Endothelial cell of umbilical vein (primary cell): ENCODE results near the gene HYAL2. TPM values are rescaled to one million over a fixed set of nuclear protein-coding genes. Genes with fewer than 3 reads are reported as not detected.

Experiments
- BruUV-seq: library from RNA; stranded (reverse); fragments of 400-500 nt; replicated peaks from 2 replicates; lab custom pipeline; 2021; lab: Mats Ljungman, UMichigan
- CTCF ChIA-PET: fragments of 300-600, 350-600 bp; sonication (Branson Sonifier 250); formaldehyde crosslinking; loops from one replicate; lab custom pipeline; 2021; ENCODE audit warnings: antibody characterized with exemption, inconsistent platforms; lab: Charles Lee
- POLR2A ChIA-PET: fragments of 300-600, 350-600 bp; sonication (Branson Sonifier 250); formaldehyde crosslinking; loops from one replicate; lab custom pipeline; 2021; ENCODE audit warnings: antibody characterized with exemption, inconsistent platforms; lab: Charles Lee
- DNase-seq: peaks from one replicate; pipeline ENCODE4 v3.0.0-alpha.2; 2011; ENCODE audit warnings: low read depth, low spot score
- FAIRE-seq: peaks from 2 replicates; lab custom pipeline; 2011; peaks lifted over from hg19 to GRCh38; lab: Jason Lieb, UNC
- H2AFZ ChIP-seq: 2 replicates; pipeline ENCODE4 v1.6.0; 2012; ENCODE audit warnings: low read depth, low read length, control low read depth, inconsistent platforms
- H3K27ac ChIP-seq: 2 replicates; pipeline ENCODE4 v1.5.1; 2011; ENCODE audit warnings: low read depth, mild to moderate bottlenecking, control low read depth, low read length, moderate library complexity; ENCODE audit not compliant: insufficient read depth
- H3K27me3 ChIP-seq, 2 experiments: 2 replicates each; pipeline versions ENCODE4 v1.6.0 to v1.6.1; 2011; ENCODE audit warnings: low read length in 2 of 2, mixed read lengths in 1 of 2; ENCODE audit not compliant: control insufficient read depth in 2 of 2, insufficient read depth in 2 of 2
- H3K36me3 ChIP-seq, 2 experiments: 2 replicates in 1 of 2; 3 replicates in 1 of 2; pipeline ENCODE4 v1.5.1; 2011; ENCODE audit warnings: low read length in 2 of 2, mild to moderate bottlenecking in 1 of 2, moderate library complexity in 1 of 2; ENCODE audit not compliant: control insufficient read depth in 2 of 2, insufficient read depth in 2 of 2; ENCODE audit errors: extremely low read depth in 1 of 2
- H3K4me1 ChIP-seq: 3 replicates; pipeline ENCODE4 v1.5.1; 2011; ENCODE audit warnings: mild to moderate bottlenecking, low read length; ENCODE audit not compliant: control insufficient read depth, insufficient read depth; ENCODE audit errors: extremely low read depth
- H3K4me2 ChIP-seq: 2 replicates; pipeline ENCODE4 v1.6.1; 2011; ENCODE audit warnings: low read length, control low read depth, mixed read lengths; ENCODE audit not compliant: insufficient read depth
- H3K4me3 ChIP-seq, 3 experiments: fragments of 200-600 bp in 1 of 3; sonication (generic), shearing (Covaris generic) in 1 of 3; replicated peaks in 1 of 3; 2 replicates each; pipeline ENCODE4 v1.5.1; 2011 to 2016; ENCODE audit warnings: control low read depth in 3 of 3, low read length in 3 of 3, mild to moderate bottlenecking in 2 of 3, inconsistent platforms in 1 of 3, low read depth in 1 of 3, moderate library complexity in 1 of 3; ENCODE audit not compliant: insufficient read depth in 1 of 3
- H3K79me2 ChIP-seq: 2 replicates; pipeline ENCODE4 v1.6.0; 2012; ENCODE audit warnings: low read length, inconsistent platforms; ENCODE audit not compliant: control insufficient read depth, insufficient read depth
- H3K9ac ChIP-seq: replicated peaks from 2 replicates; pipeline ENCODE3; 2011; ENCODE audit warnings: low read length, control low read depth; ENCODE audit not compliant: insufficient read depth; ENCODE audit errors: extremely low read depth
- H3K9me1 ChIP-seq: replicated peaks from 3 replicates; pipeline ENCODE4 v1.6.0; 2011; ENCODE audit warnings: mild to moderate bottlenecking, low read length; ENCODE audit not compliant: control insufficient read depth, insufficient read depth; ENCODE audit errors: extremely low read depth
- H3K9me3 ChIP-seq: replicated peaks from 2 replicates; pipeline ENCODE4 v1.5.1; 2012; ENCODE audit warnings: low read length, inconsistent platforms; ENCODE audit not compliant: control insufficient read depth, insufficient read depth
- H4K20me1 ChIP-seq: replicated peaks from 2 replicates; pipeline ENCODE3; 2011; ENCODE audit warnings: mild to moderate bottlenecking, low read length; ENCODE audit not compliant: control insufficient read depth, insufficient read depth; ENCODE audit errors: extremely low read depth
- CTCF ChIP-seq, 2 donors: IDR thresholded peaks; 1 replicate in 1 of 2; 2 replicates in 1 of 2; pipeline ENCODE4 v1.5.1; 2011; ENCODE audit warnings: low read length in 2 of 2, mild to moderate bottlenecking in 2 of 2, moderate library complexity in 2 of 2, control low read depth in 1 of 2, inconsistent platforms in 1 of 2, low read depth in 1 of 2; ENCODE audit not compliant: insufficient read depth in 1 of 2; ENCODE audit errors: extremely low read depth in 1 of 2
- EZH2 ChIP-seq: IDR thresholded peaks from 2 replicates; pipeline ENCODE4 v1.6.1; 2012; ENCODE audit warnings: borderline replicate concordance, low read depth, mild to moderate bottlenecking, moderate library complexity, low read length, inconsistent platforms; ENCODE audit not compliant: severe bottlenecking
- FOS ChIP-seq: IDR thresholded peaks from 2 replicates; pipeline ENCODE4 v1.6.1; 2011; ENCODE audit warnings: mild to moderate bottlenecking, low read length, moderate library complexity, borderline replicate concordance; ENCODE audit not compliant: insufficient read depth
- GATA2 ChIP-seq: IDR thresholded peaks from 2 replicates; pipeline ENCODE4 v1.7.0; 2011; ENCODE audit warnings: low read depth, mild to moderate bottlenecking, moderate library complexity, mixed read lengths, low read length; ENCODE audit not compliant: insufficient read length, insufficient read depth
- JUN ChIP-seq: IDR thresholded peaks from 2 replicates; pipeline ENCODE4 v1.6.1; 2011; ENCODE audit warnings: borderline replicate concordance, low read depth; ENCODE audit not compliant: insufficient read length, insufficient read depth
- MYC ChIP-seq: IDR thresholded peaks from one replicate; pipeline ENCODE4 v1.6.1; 2011; ENCODE audit warnings: mild to moderate bottlenecking, low read depth, low read length
- POLR2A ChIP-seq: IDR thresholded peaks from 2 replicates; pipeline ENCODE4 v1.6.1; 2012; ENCODE audit warnings: low read depth, mild to moderate bottlenecking, control low read depth, low read length
- POLR2AphosphoS5 ChIP-seq: IDR thresholded peaks from 2 replicates; pipeline ENCODE4 v1.6.1; 2012; ENCODE audit warnings: low read depth, mild to moderate bottlenecking, control low read depth, low read length, moderate library complexity; ENCODE audit not compliant: insufficient read depth
- dilution Hi-C: fragments of 300-500 bp; cut with MboI; formaldehyde crosslinking; loops from one replicate; pipeline ENCODE4 v1.15.0; 2019; ENCODE audit warnings: low sequenced_read_pairs; ENCODE audit not compliant: extremely low pct_ligation_motif_present
- intact Hi-C: fragments of 100-400 bp; cut with micrococcal nuclease; formaldehyde crosslinking; loops from one replicate; pipeline ENCODE4 v1.10.0; 2022
- polyA plus RNA-seq, 4 experiments: library from polyadenylated mRNA; depleted of rRNA in 3 of 4; stranded (reverse) in 3 of 4; unstranded in 1 of 4; fragments of >200 nt; gene quantifications; 2 replicates each; pipeline versions ENCODE4 v1.2.1 to v1.2.3, GENCODE V29; 2011 to 2012; ENCODE audit warnings: missing spikeins in 1 of 4
- total RNA-seq: library from RNA; stranded (reverse); gene quantifications from 2 replicates; pipeline ENCODE4 v1.2.3, GENCODE V29; 2021
- TF ChIP-seq, protein P1 (sequence below): IDR thresholded peaks from 2 replicates; pipeline ENCODE4 v1.6.1; 2011; ENCODE audit not compliant: insufficient read depth, insufficient read length

Gene HYAL2
- total and polyA plus RNA-seq, 2 donors (not counting 3 experiments of a cell fraction or from before 2014, with no cell fraction given) = 266 to 970 TPM

- H3K4me2 ChIP-seq = peak overlapping the region; percentile 60
- no peak for TF ChIP-seq POLR2A
- TF ChIP-seq GATA2 = no peak
- TF ChIP-seq JUN = no peak
- TF ChIP-seq FOS = no peak
- no peak for TF ChIP-seq MYC
- TF ChIP-seq EZH2 = no peak
- TF ChIP-seq, protein P1, sequence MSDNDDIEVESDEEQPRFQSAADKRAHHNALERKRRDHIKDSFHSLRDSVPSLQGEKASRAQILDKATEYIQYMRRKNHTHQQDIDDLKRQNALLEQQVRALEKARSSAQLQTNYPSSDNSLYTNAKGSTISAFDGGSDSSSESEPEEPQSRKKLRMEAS = no peak
- no peak for TF ChIP-seq CTCF (IDR thresholded peaks at IDR 0.05; ENCODE audit: extremely low read depth in 1 of 2, insufficient read depth in 1 of 2, low read depth in 1 of 2, low read length in 2 of 2)
- TF ChIP-seq POLR2AphosphoS5 = no peak
- no peaks in the 10 kb centered on the region for H3K9me1 ChIP-seq
- BruUV-seq = TSS peak; percentile 65
- H3K36me3 ChIP-seq = peaks cover 8 to 29% of the 10 kb centered on the region in 2 experiments
- DNase-seq (no peak), FAIRE-seq (no peak)
- ChIA-PET CTCF (interaction anchor here (1.3 to 7.7 kb wide), 7 partner anchors 9 to 198 kb away, joined by 4 to 165 read pairs (median 5); partner anchors contain the start of gene TMEM115), POLR2A (no interaction called here)
- H3K9me3 ChIP-seq = no peaks in the 10 kb centered on the region
- H4K20me1 ChIP-seq = peaks cover 3% of the 10 kb centered on the region
- H2AFZ ChIP-seq = no peak overlapping the region
- no peak overlapping the region for H3K27ac ChIP-seq
- H3K4me3 ChIP-seq = peak overlapping the region in 2 of 3 experiments; percentile 40 to 77
- no peak overlapping the region for H3K9ac ChIP-seq
- peaks cover 14% of the 10 kb centered on the region for H3K79me2 ChIP-seq
- dilution Hi-C loops = no loop called here
- intact Hi-C loops = loop anchor here (1.0 kb wide), 1 partner anchor 8 kb away; the partner anchor contains the start of gene TMEM115
- peaks cover 21% of the 10 kb centered on the region for H3K4me1 ChIP-seq
- H3K27me3 ChIP-seq = no peaks in the 10 kb centered on the region
Observed at GRCh38 chr3:50351323-50351697, 28.8 kb upstream of the HYAL2 start.
